WTC11 (cell line): ENCODE data around the gene SCARB2. TPM values are rescaled to one million over a fixed set of nuclear protein-coding genes. Genes with fewer than 3 reads are reported as not detected.

Source experiments
- ATAC-seq: fragments of 200-7000 bp; cut with Tn5 transposase; 2 replicates; pipeline ENCODE4 v1.10.0; 2021; ENCODE audit warnings: mild to moderate bottlenecking, moderate library complexity
- CTCF ChIA-PET: fragments of 300-600 bp; sonication (Branson Sonifier 250); formaldehyde crosslinking; loops from one replicate; lab custom pipeline; 2021; ENCODE audit warnings: antibody characterized with exemption; lab: Charles Lee
- POLR2A ChIA-PET: fragments of 350-600 bp; sonication (Branson Sonifier 250); formaldehyde crosslinking; loops from one replicate; lab custom pipeline; 2021; ENCODE audit warnings: antibody characterized with exemption; lab: Charles Lee
- DNase-seq: peaks from one replicate; pipeline ENCODE4 v3.0.0; 2021; ENCODE audit warnings: low spot score
- H3K27ac Mint-ChIP-seq: 2 replicates; pipeline ENCODE4 v1.8.0; 2021; ENCODE audit warnings: mixed read lengths
- H3K27me3 Mint-ChIP-seq: 2 replicates; pipeline ENCODE4 v1.8.0; 2021; ENCODE audit warnings: low read depth, mild to moderate bottlenecking, moderate library complexity, mixed read lengths
- H3K36me3 Mint-ChIP-seq: 2 replicates; pipeline ENCODE4 v1.8.0; 2021; ENCODE audit warnings: mixed read lengths
- H3K4me1 Mint-ChIP-seq: 2 replicates; pipeline ENCODE4 v1.8.0; 2022; ENCODE audit warnings: mixed read lengths
- H3K4me3 Mint-ChIP-seq: 2 replicates; pipeline ENCODE4 v1.8.0; 2021; ENCODE audit warnings: mild to moderate bottlenecking, moderate library complexity, mixed read lengths
- H3K9me3 Mint-ChIP-seq: 2 replicates; pipeline ENCODE4 v1.8.0; 2021; ENCODE audit warnings: mixed read lengths
- AFF4 ChIP-seq: sonication (generic); formaldehyde crosslinking; IDR thresholded peaks from 2 replicates; pipeline ENCODE4 v1.8.1; 2023; ENCODE audit warnings: mild to moderate bottlenecking, missing genetic modification reagents, borderline replicate concordance
- AR ChIP-seq: fragments of 250-450 bp; sonication (Bioruptor Pico); IDR thresholded peaks from 2 replicates; pipeline ENCODE4 v1.9.0; 2021; ENCODE audit warnings: mild to moderate bottlenecking
- ATF1 ChIP-seq: sonication (generic); formaldehyde crosslinking; IDR thresholded peaks from 2 replicates; pipeline ENCODE4 v1.8.1; 2023; ENCODE audit warnings: mild to moderate bottlenecking, moderate library complexity, missing genetic modification reagents
- ATF6 ChIP-seq: sonication (generic); formaldehyde crosslinking; IDR thresholded peaks from 2 replicates; pipeline ENCODE4 v1.8.1; 2023; ENCODE audit warnings: mild to moderate bottlenecking, missing genetic modification reagents
- CREM ChIP-seq: sonication (generic); formaldehyde crosslinking; IDR thresholded peaks from 2 replicates; pipeline ENCODE4 v1.8.1; 2022; ENCODE audit warnings: mild to moderate bottlenecking, missing genetic modification reagents, moderate library complexity
- EMX1 ChIP-seq: fragments of 250-450 bp; sonication (Bioruptor Pico); IDR thresholded peaks from 2 replicates; pipeline ENCODE4 v1.8.0; 2021; ENCODE audit warnings: mild to moderate bottlenecking
- ESRRA ChIP-seq: sonication (generic); formaldehyde crosslinking; IDR thresholded peaks from 2 replicates; pipeline ENCODE4 v1.8.1; 2022; ENCODE audit warnings: mild to moderate bottlenecking, missing genetic modification reagents, borderline replicate concordance
- ETV6 ChIP-seq: sonication (generic); formaldehyde crosslinking; IDR thresholded peaks from 2 replicates; pipeline ENCODE4 v1.8.1; 2022; ENCODE audit warnings: mild to moderate bottlenecking, missing genetic modification reagents
- FOXP1 ChIP-seq: sonication (generic); formaldehyde crosslinking; IDR thresholded peaks from 2 replicates; pipeline ENCODE4 v1.8.0; 2022; ENCODE audit warnings: missing genetic modification reagents, mild to moderate bottlenecking, moderate library complexity, borderline replicate concordance
- FOXP4 ChIP-seq: sonication (generic); formaldehyde crosslinking; IDR thresholded peaks from 2 replicates; pipeline ENCODE4 v1.8.0; 2022; ENCODE audit warnings: mild to moderate bottlenecking, missing genetic modification reagents
- GABPB1 ChIP-seq: sonication (generic); formaldehyde crosslinking; IDR thresholded peaks from 2 replicates; pipeline ENCODE4 v1.8.1; 2023; ENCODE audit warnings: mild to moderate bottlenecking, missing genetic modification reagents
- GRHL2 ChIP-seq: fragments of 250-450 bp; sonication (Bioruptor Pico); IDR thresholded peaks from 2 replicates; pipeline ENCODE4 v1.8.0; 2022; ENCODE audit warnings: mild to moderate bottlenecking, moderate library complexity; ENCODE audit not compliant: insufficient replicate concordance, severe bottlenecking
- HMGA2 ChIP-seq: fragments of 250-450 bp; sonication (Bioruptor Pico); IDR thresholded peaks from 2 replicates; pipeline ENCODE4 v1.4.0; 2021; ENCODE audit warnings: mild to moderate bottlenecking, moderate library complexity
- JUN ChIP-seq: sonication (generic); formaldehyde crosslinking; IDR thresholded peaks from 2 replicates; pipeline ENCODE4 v1.8.0; 2023; ENCODE audit warnings: mild to moderate bottlenecking, missing genetic modification reagents
- RORB ChIP-seq: fragments of 250-450 bp; sonication (Bioruptor Pico); IDR thresholded peaks from 2 replicates; pipeline ENCODE4 v1.9.0; 2021; ENCODE audit warnings: mild to moderate bottlenecking
- STAT6 ChIP-seq: sonication (generic); formaldehyde crosslinking; conservative IDR thresholded peaks from 2 replicates; pipeline ENCODE4 v1.8.1; 2023; ENCODE audit warnings: mild to moderate bottlenecking, low read depth, missing genetic modification reagents, moderate library complexity
- TEAD4 ChIP-seq: sonication (generic); formaldehyde crosslinking; IDR thresholded peaks from 2 replicates; pipeline ENCODE4 v1.8.0; 2022; ENCODE audit warnings: mild to moderate bottlenecking, missing genetic modification reagents
- USF1 ChIP-seq: sonication (generic); formaldehyde crosslinking; IDR thresholded peaks from 2 replicates; pipeline ENCODE4 v1.8.0; 2022; ENCODE audit warnings: mild to moderate bottlenecking, missing genetic modification reagents
- USF2 ChIP-seq: sonication (generic); formaldehyde crosslinking; IDR thresholded peaks from 2 replicates; pipeline ENCODE4 v1.8.1; 2023; ENCODE audit warnings: mild to moderate bottlenecking, missing genetic modification reagents, moderate library complexity
- ZNF232 ChIP-seq: sonication (generic); formaldehyde crosslinking; IDR thresholded peaks from 2 replicates; pipeline ENCODE4 v1.8.0; 2022; ENCODE audit warnings: mild to moderate bottlenecking, missing genetic modification reagents
- ZNF263 ChIP-seq: sonication (generic); formaldehyde crosslinking; IDR thresholded peaks from 2 replicates; pipeline ENCODE4 v1.8.1; 2022; ENCODE audit warnings: low read depth, mild to moderate bottlenecking, moderate library complexity, missing genetic modification reagents
- ZNF396 ChIP-seq: fragments of 250-450 bp; sonication (Bioruptor Pico); IDR thresholded peaks from 2 replicates; pipeline ENCODE4 v1.8.0; 2021; ENCODE audit warnings: mild to moderate bottlenecking, moderate library complexity, borderline replicate concordance
- ZNF671 ChIP-seq: fragments of 250-450 bp; sonication (Bioruptor Pico); IDR thresholded peaks from 2 replicates; pipeline ENCODE4 v1.8.0; 2021; ENCODE audit warnings: mild to moderate bottlenecking
- total RNA-seq: library from RNA; stranded (reverse); gene quantifications from 3 replicates; pipeline ENCODE4 v1.2.3, GENCODE V29; 2021

SCARB2 gene
- total RNA-seq, 1 experiment from 2014 or later = 38.0 TPM

- TF ChIP-seq AFF4 (CRISPR knock-in tag) (no peak), GABPB1 (no peak), FOXP4 (no peak), EMX1 (CRISPR knock-in tag) (no peak), ATF6 (CRISPR knock-in tag) (no peak), CREM (CRISPR knock-in tag) (no peak), JUN (CRISPR knock-in tag) (no peak)
- TF ChIP-seq, all 79 proteins: peak for 0
Observed at GRCh38 chr4:76144546-76144945, 69.1 kb downstream of the SCARB2 start (continued).

- DNase-seq (no peak), ATAC-seq (no peak)
- Mint-ChIP-seq H3K27ac (no peak overlapping the region), H3K27me3 (no peaks in the 10 kb centered on the region), H3K4me1 (peaks cover 7% of the 10 kb centered on the region), H3K9me3 (no peaks in the 10 kb centered on the region), H3K36me3 (peaks cover 61% of the 10 kb centered on the region), H3K4me3 (no peak overlapping the region)
- ChIA-PET CTCF (interaction anchor here (0.8 kb wide), 1 partner anchor 145 kb away, joined by 3 read pairs; no protein-coding TSS in a partner anchor), POLR2A (no interaction called here)
- no peak for TF ChIP-seq USF2 (CRISPR knock-in tag)
- no peak for TF ChIP-seq STAT6 (CRISPR knock-in tag)
- TF ChIP-seq ESRRA (CRISPR knock-in tag) = no peak
- no peak for TF ChIP-seq RORB (CRISPR knock-in tag)
- no peak for TF ChIP-seq ZNF263 (CRISPR knock-in tag)
- no peak for TF ChIP-seq USF1 (CRISPR knock-in tag)
- TF ChIP-seq AR = no peak
- no peak for TF ChIP-seq ETV6 (CRISPR knock-in tag)
- TF ChIP-seq ZNF232 (CRISPR knock-in tag) = no peak
- no peak for TF ChIP-seq HMGA2 (CRISPR knock-in tag)
- TF ChIP-seq ATF1 (CRISPR knock-in tag) = no peak
- no peak for TF ChIP-seq TEAD4 (CRISPR knock-in tag)
- TF ChIP-seq FOXP1 (CRISPR knock-in tag) = no peak
- TF ChIP-seq ZNF396 (CRISPR knock-in tag) = no peak
- no peak for TF ChIP-seq CREM (CRISPR knock-in tag)
- TF ChIP-seq GRHL2 = no peak
- TF ChIP-seq ZNF671 (CRISPR knock-in tag) = no peak
Observed at GRCh38 chr4:76141241-76141640, 72.4 kb downstream of the SCARB2 start.
